ENCODE results near the gene OR2T8.

Gene OR2T8

DNA sequence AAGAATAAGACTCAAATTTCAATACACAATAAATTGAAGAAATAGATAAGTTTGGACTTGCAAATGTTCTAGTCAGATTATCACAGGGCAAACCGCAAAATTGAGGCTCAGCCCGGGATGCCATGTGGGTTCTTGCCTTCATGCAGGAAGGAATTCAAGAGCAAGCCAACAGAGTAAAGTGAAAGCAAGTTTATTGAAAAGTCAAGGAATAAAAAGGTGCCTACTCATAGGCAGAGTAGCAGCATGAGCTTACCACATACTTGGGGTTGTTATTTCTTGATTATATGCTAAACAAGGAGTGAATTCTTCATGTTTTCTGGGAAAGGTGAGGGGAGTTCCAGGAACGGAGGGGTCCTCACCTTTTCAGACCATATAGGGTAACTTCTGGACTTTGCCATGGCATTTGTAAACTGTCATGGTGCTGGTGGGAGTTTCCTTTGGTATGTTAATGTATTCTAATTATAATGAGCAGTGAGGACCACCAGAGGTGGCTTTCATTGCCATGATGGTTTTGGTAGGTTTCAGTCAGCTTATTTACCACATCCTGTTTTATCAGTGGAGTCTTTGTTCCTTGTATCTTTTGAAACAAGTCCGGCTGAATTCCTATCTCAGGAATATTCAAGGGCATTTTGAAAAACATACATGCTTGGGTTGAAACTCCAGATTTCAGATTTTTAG is 43.0 kb downstream of the OR2T8 start:
- no peak overlapping the region for H3K9ac ChIP-seq (ENCODE audit: low read depth, low read length)
- no peak overlapping the region for H3K4me2 ChIP-seq (ENCODE audit: low read length)
- H3K9me3 ChIP-seq (replicated peaks; ENCODE audit: low read length), result peaks cover 2% of the 10 kb centered on the region
- no peaks in the 10 kb centered on the region for H3K4me1 ChIP-seq (ENCODE audit: control insufficient read depth, insufficient read depth, low read length)
- no peaks in the 10 kb centered on the region for H3K27me3 ChIP-seq (ENCODE audit: control insufficient read depth, insufficient read depth, low read length)
- H3K36me3 ChIP-seq (ENCODE audit: insufficient read depth, low read length), result no peaks in the 10 kb centered on the region
- H3K4me3 ChIP-seq (ENCODE audit: low read length), result no peak overlapping the region

DNA sequence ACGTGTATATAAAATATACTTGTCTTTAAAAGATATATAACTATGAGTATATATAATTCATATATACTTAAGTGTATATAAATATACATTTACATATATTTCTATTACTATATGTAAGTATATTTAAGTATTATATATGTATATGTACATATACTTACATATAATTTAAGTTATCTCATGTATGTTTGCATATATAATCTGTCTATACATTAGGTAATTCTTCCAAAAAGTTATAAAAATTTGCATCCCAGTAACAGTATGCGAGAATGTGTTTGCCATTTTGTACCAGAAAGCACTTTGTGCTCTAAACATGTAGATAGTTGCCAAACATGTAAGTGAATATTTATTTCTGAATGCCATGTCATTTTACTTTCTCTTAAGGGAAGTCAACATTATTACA is 44.9 kb downstream of the OR2T8 start, which contains the start of gene OR2AK2:
Gene OR2AK2 (plus strand): TSS at position 301 of the 400 bp plus-strand sequence. CDS start 144 bp downstream, outside the sequence.
- Histone ChIP-seq H3K27me3 (ENCODE audit: control insufficient read depth, insufficient read depth, low read length) (no peaks in the 10 kb centered on the region), H3K36me3 (ENCODE audit: insufficient read depth, low read length) (no peaks in the 10 kb centered on the region), H3K9ac (ENCODE audit: low read depth, low read length) (no peak within 1 kb of the TSS), H3K9me3 (replicated peaks; ENCODE audit: low read length) (peaks cover 2% of the 10 kb centered on the region), H3K4me1 (ENCODE audit: control insufficient read depth, insufficient read depth, low read length) (no peaks in the 10 kb centered on the region), H3K4me3 (ENCODE audit: low read length) (no peak within 1 kb of the TSS), H3K4me2 (ENCODE audit: low read length) (no peak within 1 kb of the TSS)

DNA sequence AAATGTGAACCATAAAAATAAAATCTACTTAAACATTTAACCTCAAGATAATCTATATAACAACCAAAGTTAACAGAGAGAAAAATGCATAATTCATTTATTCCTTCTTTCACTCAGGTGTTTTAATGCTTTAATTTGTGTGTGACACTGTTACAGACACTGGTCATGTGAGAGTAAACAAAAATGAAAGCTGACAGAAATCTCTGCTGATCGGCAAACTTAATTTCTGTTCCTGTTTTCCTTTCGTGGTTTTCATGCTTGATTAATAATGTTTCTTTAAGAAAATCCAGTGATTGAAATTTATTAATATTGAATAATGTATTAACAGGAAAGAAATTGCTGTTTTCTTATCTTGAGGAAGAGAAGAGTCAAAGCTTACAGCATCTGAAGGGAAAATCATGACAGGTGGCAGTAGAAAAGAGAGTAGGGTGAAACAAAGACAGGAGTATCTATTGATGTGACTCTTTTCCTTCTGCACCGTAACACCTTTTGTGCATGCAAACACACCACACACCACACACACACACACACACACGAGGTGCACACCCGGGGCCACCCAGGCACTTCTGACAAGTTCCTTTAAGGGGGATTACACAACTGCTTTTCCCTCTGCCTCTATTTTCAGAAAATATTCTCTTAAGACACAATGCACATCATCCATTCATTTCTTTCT is 46.6 kb downstream of the OR2T8 start:
- no peak overlapping the region for H3K9ac ChIP-seq (ENCODE audit: low read depth, low read length)
- no peak overlapping the region for H3K4me3 ChIP-seq (ENCODE audit: low read length)

More for the DNA sequence above, 46.6 kb downstream of the OR2T8 start:
- no peaks in the 10 kb centered on the region for H3K36me3 ChIP-seq (ENCODE audit: insufficient read depth, low read length)
- H3K27me3 ChIP-seq (ENCODE audit: control insufficient read depth, insufficient read depth, low read length), result no peaks in the 10 kb centered on the region
- H3K9me3 ChIP-seq (replicated peaks; ENCODE audit: low read length), result peaks cover 2% of the 10 kb centered on the region
- no peaks in the 10 kb centered on the region for H3K4me1 ChIP-seq (ENCODE audit: control insufficient read depth, insufficient read depth, low read length)
- H3K4me2 ChIP-seq (ENCODE audit: low read length), result no peak overlapping the region

All from skeletal muscle satellite cell (primary cell).